A673 (cell line): ENCODE measurements around the gene ING4.

Experiments
- EZH2 ChIP-seq: fragments of 200-600 bp; sonication (generic); IDR thresholded peaks from 2 replicates; pipeline ENCODE4 v1.6.1; 2017; ENCODE audit warnings: borderline replicate concordance, low read depth, mild to moderate bottlenecking, mixed read lengths, antibody characterized with exemption, low read length; ENCODE audit not compliant: poor library complexity, severe bottlenecking
- TF ChIP-seq, protein P1 (sequence below): fragments of 300-800, 200-600 bp; sonication (generic); conservative IDR thresholded peaks from 2 replicates; pipeline ENCODE4 v1.5.1; 2017; ENCODE audit warnings: low read depth, mild to moderate bottlenecking, antibody characterized with exemption, low read length, moderate library complexity, mixed read lengths

DNA sequence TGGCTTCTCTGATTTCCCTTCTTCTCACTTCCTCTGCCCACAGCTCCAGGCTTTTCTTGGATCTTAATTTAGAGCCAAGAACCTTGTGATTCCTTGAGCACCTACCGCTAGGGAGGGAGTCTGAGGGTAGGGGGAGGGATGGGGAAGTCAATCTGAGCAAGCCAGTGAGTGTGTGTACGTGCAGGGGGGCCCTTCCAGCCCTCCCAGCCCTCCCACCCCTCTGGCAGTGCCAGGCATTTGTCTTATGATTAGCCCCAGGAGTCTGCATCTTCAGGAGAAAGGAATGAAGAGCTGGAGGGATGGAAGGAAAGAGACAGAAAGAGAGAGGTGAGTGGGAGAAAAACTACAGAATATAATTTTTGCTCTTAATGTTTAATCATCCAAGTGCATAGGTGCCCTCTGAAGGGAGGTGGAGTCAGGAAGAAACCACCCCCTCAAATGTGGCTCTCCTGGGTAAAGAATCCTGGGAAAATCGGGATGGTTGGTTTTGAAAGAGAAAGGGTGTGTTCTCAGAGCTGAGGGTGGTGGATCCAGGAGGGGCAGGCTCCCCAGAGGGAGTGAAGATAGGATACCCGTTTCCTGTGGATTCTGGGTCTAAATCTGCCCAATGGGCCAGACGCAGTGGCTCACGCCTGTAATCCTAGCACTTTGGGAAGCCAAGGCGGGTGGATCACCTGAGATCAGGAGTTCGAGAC, 35.6 kb upstream of the ING4 start:
- TF ChIP-seq, protein P1, sequence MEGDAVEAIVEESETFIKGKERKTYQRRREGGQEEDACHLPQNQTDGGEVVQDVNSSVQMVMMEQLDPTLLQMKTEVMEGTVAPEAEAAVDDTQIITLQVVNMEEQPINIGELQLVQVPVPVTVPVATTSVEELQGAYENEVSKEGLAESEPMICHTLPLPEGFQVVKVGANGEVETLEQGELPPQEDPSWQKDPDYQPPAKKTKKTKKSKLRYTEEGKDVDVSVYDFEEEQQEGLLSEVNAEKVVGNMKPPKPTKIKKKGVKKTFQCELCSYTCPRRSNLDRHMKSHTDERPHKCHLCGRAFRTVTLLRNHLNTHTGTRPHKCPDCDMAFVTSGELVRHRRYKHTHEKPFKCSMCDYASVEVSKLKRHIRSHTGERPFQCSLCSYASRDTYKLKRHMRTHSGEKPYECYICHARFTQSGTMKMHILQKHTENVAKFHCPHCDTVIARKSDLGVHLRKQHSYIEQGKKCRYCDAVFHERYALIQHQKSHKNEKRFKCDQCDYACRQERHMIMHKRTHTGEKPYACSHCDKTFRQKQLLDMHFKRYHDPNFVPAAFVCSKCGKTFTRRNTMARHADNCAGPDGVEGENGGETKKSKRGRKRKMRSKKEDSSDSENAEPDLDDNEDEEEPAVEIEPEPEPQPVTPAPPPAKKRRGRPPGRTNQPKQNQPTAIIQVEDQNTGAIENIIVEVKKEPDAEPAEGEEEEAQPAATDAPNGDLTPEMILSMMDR = no peak
- TF ChIP-seq EZH2 = no peak
